ENCODE measurements around the gene PRKRA.

Gene PRKRA

DNA sequence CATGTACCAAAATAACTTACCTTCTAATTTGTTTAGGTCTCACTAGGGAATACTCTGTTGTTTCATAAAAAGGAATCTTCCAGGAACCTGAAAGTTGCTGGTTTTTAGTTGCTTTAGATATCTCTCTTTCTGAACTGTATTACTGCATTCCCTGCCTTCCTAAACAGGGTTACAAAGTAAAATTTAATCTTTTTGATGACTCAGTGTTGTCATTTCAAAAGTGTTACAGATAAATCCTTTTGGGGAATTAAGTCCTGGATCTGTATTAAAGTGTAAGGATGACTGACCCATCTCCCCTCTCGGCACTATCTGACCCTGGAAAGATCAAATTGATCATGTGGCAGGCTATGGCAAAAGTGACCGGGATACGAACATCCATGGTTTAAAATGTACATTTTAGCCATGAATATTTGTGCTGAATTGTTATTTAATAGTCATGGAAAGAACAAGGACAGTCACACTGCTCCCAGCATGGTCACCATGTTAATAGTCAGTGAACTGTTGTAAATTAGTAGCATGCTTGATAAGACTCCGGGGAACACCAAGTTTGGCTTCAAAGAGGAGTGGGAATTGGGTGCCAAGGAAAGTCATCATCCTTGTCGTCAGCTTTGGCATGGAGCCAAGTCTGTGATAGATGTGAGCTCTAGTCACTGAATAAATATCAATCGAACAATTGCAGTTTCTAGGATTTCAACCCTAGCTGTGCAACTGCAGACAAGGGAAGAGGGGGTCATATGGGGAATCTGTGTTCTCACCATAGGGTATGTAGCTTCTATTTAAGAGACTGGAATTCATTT lies 33.5 kb upstream of the PRKRA start:
- no peak overlapping the region for H3K4me3 ChIP-seq (replicated peaks in 1 of 2; ENCODE audit: low read depth in 2 of 2, low read length in 2 of 2)
- TF ChIP-seq, protein P1, sequence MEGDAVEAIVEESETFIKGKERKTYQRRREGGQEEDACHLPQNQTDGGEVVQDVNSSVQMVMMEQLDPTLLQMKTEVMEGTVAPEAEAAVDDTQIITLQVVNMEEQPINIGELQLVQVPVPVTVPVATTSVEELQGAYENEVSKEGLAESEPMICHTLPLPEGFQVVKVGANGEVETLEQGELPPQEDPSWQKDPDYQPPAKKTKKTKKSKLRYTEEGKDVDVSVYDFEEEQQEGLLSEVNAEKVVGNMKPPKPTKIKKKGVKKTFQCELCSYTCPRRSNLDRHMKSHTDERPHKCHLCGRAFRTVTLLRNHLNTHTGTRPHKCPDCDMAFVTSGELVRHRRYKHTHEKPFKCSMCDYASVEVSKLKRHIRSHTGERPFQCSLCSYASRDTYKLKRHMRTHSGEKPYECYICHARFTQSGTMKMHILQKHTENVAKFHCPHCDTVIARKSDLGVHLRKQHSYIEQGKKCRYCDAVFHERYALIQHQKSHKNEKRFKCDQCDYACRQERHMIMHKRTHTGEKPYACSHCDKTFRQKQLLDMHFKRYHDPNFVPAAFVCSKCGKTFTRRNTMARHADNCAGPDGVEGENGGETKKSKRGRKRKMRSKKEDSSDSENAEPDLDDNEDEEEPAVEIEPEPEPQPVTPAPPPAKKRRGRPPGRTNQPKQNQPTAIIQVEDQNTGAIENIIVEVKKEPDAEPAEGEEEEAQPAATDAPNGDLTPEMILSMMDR (IDR thresholded peaks at IDR 0.05; ENCODE audit: low read depth, low read length): no peak
- peak; percentile 39 to 60 for DNase-seq (ENCODE audit: low read depth in 2 of 2)

GRCh38 chr2:178482437-178482836 lies 31.5 kb upstream of the PRKRA start:
- no peak for DNase-seq (ENCODE audit: low read depth in 2 of 2)
- TF ChIP-seq, protein P1 (IDR thresholded peaks at IDR 0.05; ENCODE audit: low read depth, low read length): no peak
- no peak overlapping the region for H3K4me3 ChIP-seq (replicated peaks in 1 of 2; ENCODE audit: low read depth in 2 of 2, low read length in 2 of 2)

DNA sequence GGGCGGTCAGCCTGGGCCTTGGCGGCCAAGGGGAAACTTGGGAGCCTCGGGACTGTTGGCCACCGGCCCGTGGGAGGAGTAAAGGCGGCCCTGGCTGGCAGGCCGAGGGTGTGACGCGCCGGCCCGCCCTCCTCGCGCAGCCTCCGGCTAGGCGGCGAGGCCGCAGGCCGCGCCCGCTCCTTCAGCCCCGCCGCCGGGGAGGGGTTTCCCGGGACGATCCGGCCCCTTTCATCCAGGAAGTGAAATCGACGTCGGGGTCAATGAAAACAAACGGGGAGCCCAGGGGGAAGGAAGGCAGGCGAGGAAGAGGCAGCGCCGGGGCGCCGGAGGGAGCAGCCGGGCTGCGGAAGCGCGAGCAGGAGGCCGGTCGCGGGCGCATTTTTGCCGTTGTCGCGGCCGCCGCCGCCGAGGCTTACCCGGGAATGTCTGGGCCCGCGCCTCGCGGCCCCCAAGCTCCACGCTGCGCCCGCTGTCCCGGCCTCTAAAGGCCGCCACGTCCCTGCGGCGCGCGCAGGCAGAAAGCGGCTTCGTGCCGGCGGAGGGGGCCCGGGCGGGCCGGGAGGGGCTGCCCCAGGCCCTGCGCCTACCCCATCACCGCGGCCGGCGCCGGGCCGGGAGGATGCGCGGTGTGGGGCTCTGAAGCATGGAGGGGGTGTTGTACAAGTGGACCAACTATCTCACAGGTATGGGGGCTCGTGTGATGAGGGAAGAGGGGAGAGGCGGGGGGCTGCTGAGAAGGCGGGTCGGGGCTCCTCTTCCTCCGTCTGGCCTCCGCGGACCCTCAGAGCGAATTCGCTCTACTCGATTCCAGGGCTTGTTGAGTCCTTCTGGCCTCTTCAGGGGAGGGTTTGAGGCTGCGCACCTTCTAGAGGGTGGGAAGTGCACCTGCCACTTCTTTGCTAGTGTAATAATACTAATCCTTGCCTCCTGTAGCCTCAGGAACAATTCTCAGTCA lies 29.5 kb upstream of the PRKRA start, which contains the start of gene PLEKHA3:
PLEKHA3 (plus strand) TSS at position 231 of the 955 bp plus-strand sequence; CDS start at position 644, 413 bp downstream.
- peak; percentile 97 to 99 for DNase-seq (ENCODE audit: low read depth in 2 of 2)
- TF ChIP-seq, protein P1 (IDR thresholded peaks at IDR 0.05; ENCODE audit: low read depth, low read length): no peak

DNA sequence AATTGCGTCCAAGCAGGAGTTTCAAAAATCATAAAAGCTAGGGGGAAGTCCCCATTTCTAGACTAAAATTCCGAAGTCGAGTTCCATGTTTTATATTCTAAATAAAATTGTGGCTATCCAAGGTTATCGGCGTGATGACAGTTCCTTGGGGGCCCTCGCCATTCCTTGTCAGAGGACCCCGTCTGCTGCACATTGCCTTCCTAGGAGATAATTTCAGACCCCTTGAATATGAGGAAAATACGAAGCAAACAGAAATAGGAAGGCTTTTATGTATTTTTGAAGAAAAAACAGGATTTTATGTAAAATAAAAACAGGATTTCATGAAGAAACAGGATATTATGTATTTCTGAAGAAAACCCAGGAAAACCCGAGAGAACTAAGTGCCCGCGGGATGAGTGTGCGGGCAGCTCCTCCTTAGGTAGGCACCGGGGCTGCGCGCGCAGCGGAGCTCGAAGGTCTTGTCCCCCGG lies 28.8 kb upstream of the PRKRA start:
- peak overlapping the region in 1 of 2 donors; percentile 6 for H3K4me3 ChIP-seq (replicated peaks in 1 of 2; ENCODE audit: low read depth in 2 of 2, low read length in 2 of 2)
- DNase-seq (ENCODE audit: low read depth in 2 of 2): no peak
- TF ChIP-seq, protein P1 (IDR thresholded peaks at IDR 0.05; ENCODE audit: low read depth, low read length): no peak

More for the DNA sequence above, 29.5 kb upstream of the PRKRA start, which contains the start of gene PLEKHA3:
- H3K4me3 ChIP-seq (replicated peaks in 1 of 2; ENCODE audit: low read depth in 2 of 2, low read length in 2 of 2): peak within 1 kb of the TSS; percentile 73 to 80

DNA sequence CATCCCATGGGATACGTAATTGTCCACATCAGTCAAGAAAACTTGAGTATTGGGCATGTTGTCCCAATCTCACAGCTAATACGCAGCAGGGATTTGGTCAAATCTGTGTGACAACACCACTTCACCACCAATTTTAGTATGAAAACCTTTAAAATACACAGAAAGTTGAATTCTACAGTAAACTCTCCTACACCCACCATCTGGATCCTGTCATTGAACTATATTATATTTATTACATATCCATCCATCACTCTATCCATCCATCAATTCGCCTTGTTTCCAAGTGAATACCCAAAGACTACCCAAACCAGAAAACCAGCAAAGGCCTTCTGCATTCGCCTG lies 28.3 kb upstream of the PRKRA start:
- DNase-seq (ENCODE audit: low read depth in 2 of 2): no peak
- TF ChIP-seq, protein P1 (IDR thresholded peaks at IDR 0.05; ENCODE audit: low read depth, low read length): no peak
- peak overlapping the region; percentile 56 to 71 for H3K4me3 ChIP-seq (replicated peaks in 1 of 2; ENCODE audit: low read depth in 2 of 2, low read length in 2 of 2)

DNA sequence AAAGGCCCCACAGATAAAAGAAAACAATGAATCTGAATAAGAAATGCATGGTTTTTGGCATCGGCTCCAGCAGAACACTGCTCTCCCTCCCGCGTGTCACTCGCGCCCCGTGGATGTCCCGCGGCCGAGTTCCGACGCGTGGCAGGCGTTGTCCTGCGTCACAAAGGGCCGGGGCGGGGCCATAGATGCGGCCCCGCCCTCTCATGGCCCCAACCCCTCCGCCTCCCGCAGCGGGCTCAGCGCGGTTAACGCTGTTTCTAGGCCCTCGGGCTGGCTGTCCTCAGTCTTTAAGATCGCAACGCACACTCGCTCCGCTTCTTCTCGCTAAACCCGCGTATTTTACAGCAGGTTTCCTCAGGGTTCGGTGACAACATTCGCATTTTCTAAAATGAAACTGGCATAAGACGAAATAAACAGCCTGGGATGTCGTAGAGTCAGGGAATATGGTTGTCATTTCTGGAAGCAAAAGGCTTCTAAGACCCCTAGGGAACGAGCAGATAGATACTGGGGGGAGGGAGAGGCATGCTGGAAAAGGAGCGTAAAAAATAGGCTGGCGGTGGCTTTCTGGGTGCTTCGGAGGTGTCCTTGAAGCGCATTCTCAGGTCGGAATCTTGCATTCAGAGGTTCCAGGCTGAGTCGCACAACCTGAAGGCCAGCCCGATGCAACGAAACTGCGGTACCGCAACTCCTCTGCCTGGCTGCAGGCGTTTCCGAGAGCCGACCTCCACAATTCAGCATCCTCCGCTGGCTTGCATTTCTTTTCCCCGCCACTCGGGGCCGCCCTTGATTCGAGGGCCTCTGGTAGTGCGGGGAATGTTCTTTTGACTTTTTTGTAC lies 27.7 kb upstream of the PRKRA start, which contains the start of gene FKBP7:
FKBP7 (minus strand) TSS at position 162 of the 836 bp plus-strand sequence; CDS start at position 61, 101 bp downstream.
- peak; percentile 78 to 85 for DNase-seq (ENCODE audit: low read depth in 2 of 2)
- peak within 1 kb of the TSS; percentile 56 to 71 for H3K4me3 ChIP-seq (replicated peaks in 1 of 2; ENCODE audit: low read depth in 2 of 2, low read length in 2 of 2)
- TF ChIP-seq, protein P1 (IDR thresholded peaks at IDR 0.05; ENCODE audit: low read depth, low read length): peak; percentile 81

Measured in cardiac fibroblast (primary cell).